Measurements from ENCODE around the gene LYSMD4.
A peak's percentile ranks its signal among the peaks of the same experiment; 100 is the strongest.

The LYSMD4 gene

GRCh38 chr15:99732124-99732750 is 1.0 kb downstream of the LYSMD4 start:
- ATAC-seq: 0 out of 3 replicates have a peak, but pooled peaks have one; percentile 6
- TF ChIP-seq, protein P1, sequence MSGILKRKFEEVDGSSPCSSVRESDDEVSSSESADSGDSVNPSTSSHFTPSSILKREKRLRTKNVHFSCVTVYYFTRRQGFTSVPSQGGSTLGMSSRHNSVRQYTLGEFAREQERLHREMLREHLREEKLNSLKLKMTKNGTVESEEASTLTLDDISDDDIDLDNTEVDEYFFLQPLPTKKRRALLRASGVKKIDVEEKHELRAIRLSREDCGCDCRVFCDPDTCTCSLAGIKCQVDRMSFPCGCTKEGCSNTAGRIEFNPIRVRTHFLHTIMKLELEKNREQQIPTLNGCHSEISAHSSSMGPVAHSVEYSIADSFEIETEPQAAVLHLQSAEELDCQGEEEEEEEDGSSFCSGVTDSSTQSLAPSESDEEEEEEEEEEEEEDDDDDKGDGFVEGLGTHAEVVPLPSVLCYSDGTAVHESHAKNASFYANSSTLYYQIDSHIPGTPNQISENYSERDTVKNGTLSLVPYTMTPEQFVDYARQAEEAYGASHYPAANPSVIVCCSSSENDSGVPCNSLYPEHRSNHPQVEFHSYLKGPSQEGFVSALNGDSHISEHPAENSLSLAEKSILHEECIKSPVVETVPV (CRISPR knock-in tag; IDR thresholded peaks at IDR 0.05): no peak
- no peak for TF ChIP-seq CSDC2 (CRISPR knock-in tag; IDR thresholded peaks at IDR 0.05)
- TF ChIP-seq, protein P2, sequence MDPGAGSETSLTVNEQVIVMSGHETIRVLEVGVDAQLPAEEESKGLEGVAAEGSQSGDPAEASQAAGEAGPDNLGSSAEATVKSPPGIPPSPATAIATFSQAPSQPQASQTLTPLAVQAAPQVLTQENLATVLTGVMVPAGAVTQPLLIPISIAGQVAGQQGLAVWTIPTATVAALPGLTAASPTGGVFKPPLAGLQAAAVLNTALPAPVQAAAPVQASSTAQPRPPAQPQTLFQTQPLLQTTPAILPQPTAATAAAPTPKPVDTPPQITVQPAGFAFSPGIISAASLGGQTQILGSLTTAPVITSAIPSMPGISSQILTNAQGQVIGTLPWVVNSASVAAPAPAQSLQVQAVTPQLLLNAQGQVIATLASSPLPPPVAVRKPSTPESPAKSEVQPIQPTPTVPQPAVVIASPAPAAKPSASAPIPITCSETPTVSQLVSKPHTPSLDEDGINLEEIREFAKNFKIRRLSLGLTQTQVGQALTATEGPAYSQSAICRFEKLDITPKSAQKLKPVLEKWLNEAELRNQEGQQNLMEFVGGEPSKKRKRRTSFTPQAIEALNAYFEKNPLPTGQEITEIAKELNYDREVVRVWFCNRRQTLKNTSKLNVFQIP (CRISPR knock-in tag; IDR thresholded peaks at IDR 0.05; ENCODE audit: borderline replicate concordance, low read depth): no peak
- TF ChIP-seq ZNF70 (CRISPR knock-in tag; IDR thresholded peaks at IDR 0.05): no peak
- no peak for TF ChIP-seq TCF4 (CRISPR knock-in tag; IDR thresholded peaks at IDR 0.05; ENCODE audit: borderline replicate concordance)
- TF ChIP-seq, protein P3, sequence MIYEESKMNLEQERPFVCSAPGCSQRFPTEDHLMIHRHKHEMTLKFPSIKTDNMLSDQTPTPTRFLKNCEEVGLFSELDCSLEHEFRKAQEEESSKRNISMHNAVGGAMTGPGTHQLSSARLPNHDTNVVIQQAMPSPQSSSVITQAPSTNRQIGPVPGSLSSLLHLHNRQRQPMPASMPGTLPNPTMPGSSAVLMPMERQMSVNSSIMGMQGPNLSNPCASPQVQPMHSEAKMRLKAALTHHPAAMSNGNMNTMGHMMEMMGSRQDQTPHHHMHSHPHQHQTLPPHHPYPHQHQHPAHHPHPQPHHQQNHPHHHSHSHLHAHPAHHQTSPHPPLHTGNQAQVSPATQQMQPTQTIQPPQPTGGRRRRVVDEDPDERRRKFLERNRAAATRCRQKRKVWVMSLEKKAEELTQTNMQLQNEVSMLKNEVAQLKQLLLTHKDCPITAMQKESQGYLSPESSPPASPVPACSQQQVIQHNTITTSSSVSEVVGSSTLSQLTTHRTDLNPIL (CRISPR knock-in tag; IDR thresholded peaks at IDR 0.05; ENCODE audit: low read depth): no peak
- TF ChIP-seq ZNF8 (CRISPR knock-in tag; IDR thresholded peaks at IDR 0.05): no peak
- TF ChIP-seq ZC3H10 (CRISPR knock-in tag; IDR thresholded peaks at IDR 0.05): no peak
- no peak for TF ChIP-seq GLIS3 (CRISPR knock-in tag; IDR thresholded peaks at IDR 0.05)
- no peak for TF ChIP-seq ISL1 (CRISPR knock-in tag; IDR thresholded peaks at IDR 0.05)
- TF ChIP-seq SNAI2 (CRISPR knock-in tag; IDR thresholded peaks at IDR 0.05): no peak
- TF ChIP-seq ARNTL (CRISPR knock-in tag; IDR thresholded peaks at IDR 0.05; ENCODE audit: borderline replicate concordance, low read depth): no peak
- TF ChIP-seq ZFP3 (CRISPR knock-in tag; IDR thresholded peaks at IDR 0.05): no peak
- no peak for TF ChIP-seq BACH2 (CRISPR knock-in tag; IDR thresholded peaks at IDR 0.05; ENCODE audit: borderline replicate concordance)
- no peak for TF ChIP-seq RARB (CRISPR knock-in tag; IDR thresholded peaks at IDR 0.05)
- no peak for TF ChIP-seq ZNF565 (CRISPR knock-in tag; conservative IDR thresholded peaks at IDR 0.05; ENCODE audit: low read depth)

DNA sequence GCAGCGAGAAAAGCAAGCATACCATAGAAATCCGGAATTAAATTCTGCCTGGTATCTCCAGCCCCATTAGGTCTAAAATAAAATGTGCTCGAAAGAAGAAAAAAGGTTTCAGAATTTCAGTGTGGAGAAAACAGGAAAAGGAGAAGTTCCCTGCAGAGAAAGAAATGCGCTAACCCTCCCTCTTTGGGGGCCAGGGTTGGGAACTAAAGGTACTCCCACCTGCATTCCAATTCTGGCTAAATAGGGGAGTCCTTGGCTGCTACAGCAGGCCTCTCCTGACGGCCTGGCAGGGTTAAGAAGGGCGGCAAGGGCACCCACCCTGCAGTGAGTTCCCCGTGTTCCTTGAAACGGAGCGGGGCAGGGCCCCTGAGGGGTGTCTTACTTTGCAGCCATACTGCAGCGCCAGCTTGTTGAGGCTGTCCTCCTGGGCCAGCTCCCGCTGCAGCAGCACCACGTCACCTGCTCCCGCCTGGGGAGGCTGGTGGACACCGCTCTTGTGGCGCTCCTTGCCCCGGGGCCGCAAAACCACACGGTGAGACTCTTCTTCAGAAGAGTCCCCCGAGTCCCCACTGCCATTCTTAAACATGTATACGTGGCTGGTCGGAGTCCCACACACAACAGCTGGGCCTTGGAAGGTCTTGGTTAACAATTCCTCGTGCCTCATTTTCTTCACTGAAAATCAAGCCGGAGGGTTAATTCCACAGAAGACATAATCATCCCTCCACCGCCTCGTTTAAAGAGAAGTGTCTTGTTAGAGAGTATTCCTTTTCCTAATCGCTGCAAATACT is 1.7 kb downstream of the LYSMD4 start:
- TF ChIP-seq ESRRG (CRISPR knock-in tag; IDR thresholded peaks at IDR 0.05) (no peak), OSR1 (CRISPR knock-in tag; IDR thresholded peaks at IDR 0.05) (no peak), GLIS3 (CRISPR knock-in tag; IDR thresholded peaks at IDR 0.05) (no peak), BACH2 (CRISPR knock-in tag; IDR thresholded peaks at IDR 0.05; ENCODE audit: borderline replicate concordance) (no peak)

GRCh38 chr15:99729920-99730319 is 3.3 kb downstream of the LYSMD4 start:
- ATAC-seq: no peak
- TF ChIP-seq OSR1 (CRISPR knock-in tag; IDR thresholded peaks at IDR 0.05) (no peak), ZNF70 (CRISPR knock-in tag; IDR thresholded peaks at IDR 0.05) (no peak), ZFP3 (CRISPR knock-in tag; IDR thresholded peaks at IDR 0.05) (no peak), TSHZ2 (CRISPR knock-in tag; IDR thresholded peaks at IDR 0.05) (no peak), BACH2 (CRISPR knock-in tag; IDR thresholded peaks at IDR 0.05; ENCODE audit: borderline replicate concordance) (no peak), PPARA (CRISPR knock-in tag; IDR thresholded peaks at IDR 0.05; ENCODE audit: borderline replicate concordance) (no peak), ISL1 (CRISPR knock-in tag; IDR thresholded peaks at IDR 0.05) (no peak), ZFP30 (CRISPR knock-in tag; IDR thresholded peaks at IDR 0.05) (no peak), ZC3H10 (CRISPR knock-in tag; IDR thresholded peaks at IDR 0.05) (no peak), ZNF8 (CRISPR knock-in tag; IDR thresholded peaks at IDR 0.05) (no peak), ARNTL (CRISPR knock-in tag; IDR thresholded peaks at IDR 0.05; ENCODE audit: borderline replicate concordance, low read depth) (no peak), ZNF565 (CRISPR knock-in tag; conservative IDR thresholded peaks at IDR 0.05; ENCODE audit: low read depth) (no peak), SNAI2 (CRISPR knock-in tag; IDR thresholded peaks at IDR 0.05) (no peak)
- TF ChIP-seq, protein P4, sequence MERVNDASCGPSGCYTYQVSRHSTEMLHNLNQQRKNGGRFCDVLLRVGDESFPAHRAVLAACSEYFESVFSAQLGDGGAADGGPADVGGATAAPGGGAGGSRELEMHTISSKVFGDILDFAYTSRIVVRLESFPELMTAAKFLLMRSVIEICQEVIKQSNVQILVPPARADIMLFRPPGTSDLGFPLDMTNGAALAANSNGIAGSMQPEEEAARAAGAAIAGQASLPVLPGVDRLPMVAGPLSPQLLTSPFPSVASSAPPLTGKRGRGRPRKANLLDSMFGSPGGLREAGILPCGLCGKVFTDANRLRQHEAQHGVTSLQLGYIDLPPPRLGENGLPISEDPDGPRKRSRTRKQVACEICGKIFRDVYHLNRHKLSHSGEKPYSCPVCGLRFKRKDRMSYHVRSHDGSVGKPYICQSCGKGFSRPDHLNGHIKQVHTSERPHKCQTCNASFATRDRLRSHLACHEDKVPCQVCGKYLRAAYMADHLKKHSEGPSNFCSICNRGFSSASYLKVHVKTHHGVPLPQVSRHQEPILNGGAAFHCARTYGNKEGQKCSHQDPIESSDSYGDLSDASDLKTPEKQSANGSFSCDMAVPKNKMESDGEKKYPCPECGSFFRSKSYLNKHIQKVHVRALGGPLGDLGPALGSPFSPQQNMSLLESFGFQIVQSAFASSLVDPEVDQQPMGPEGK (CRISPR knock-in tag; IDR thresholded peaks at IDR 0.05; ENCODE audit: borderline replicate concordance): no peak
- TF ChIP-seq, protein P3 (CRISPR knock-in tag; IDR thresholded peaks at IDR 0.05; ENCODE audit: low read depth): no peak
- TF ChIP-seq, protein P2 (CRISPR knock-in tag; IDR thresholded peaks at IDR 0.05; ENCODE audit: borderline replicate concordance, low read depth): no peak

More for the DNA sequence above, 1.7 kb downstream of the LYSMD4 start:
- no peak for ATAC-seq
